Tongue (tissue), 2 donors: ENCODE results near the gene CDK13. TPM values are rescaled to one million over a fixed set of nuclear protein-coding genes. Genes with fewer than 3 reads are reported as not detected.
"Not testable (repeated sequence)": the region's sequence is repeated elsewhere in the genome, so short reads cannot be mapped to it uniquely, and the experiment has no call there.

Experiments used
- DNase-seq: peaks from one replicate; pipeline ENCODE4 v3.0.0-alpha.2; 2015
- total RNA-seq: library from RNA; depleted of rRNA; stranded (reverse); fragments of >200 nt; gene quantifications from one replicate; pipeline ENCODE4 v1.2.3, GENCODE V29; 2014

CDK13 gene
- total RNA-seq, 1 donor from 2014 or later: 95.4 TPM

DNA sequence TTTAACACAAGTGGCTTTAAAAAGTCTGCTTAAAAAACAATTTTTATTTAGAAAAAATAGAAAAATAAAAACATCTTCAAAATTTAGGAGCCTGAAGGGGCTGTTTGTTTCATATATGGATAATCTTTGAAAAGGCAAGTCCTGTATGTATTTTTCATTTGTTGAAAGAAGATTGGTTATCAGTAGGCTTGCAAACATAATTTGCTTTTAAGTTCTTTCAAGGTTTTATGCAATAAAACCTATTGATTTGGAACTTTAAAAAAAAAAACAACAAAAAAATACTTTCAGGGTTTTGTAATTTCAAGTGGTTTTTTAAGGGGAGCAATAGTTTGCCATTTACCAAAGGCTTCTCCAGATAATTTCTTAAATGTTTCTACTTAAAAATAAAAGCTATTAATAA is 148.8 kb downstream of the CDK13 start:
- DNase-seq: no peak

DNA sequence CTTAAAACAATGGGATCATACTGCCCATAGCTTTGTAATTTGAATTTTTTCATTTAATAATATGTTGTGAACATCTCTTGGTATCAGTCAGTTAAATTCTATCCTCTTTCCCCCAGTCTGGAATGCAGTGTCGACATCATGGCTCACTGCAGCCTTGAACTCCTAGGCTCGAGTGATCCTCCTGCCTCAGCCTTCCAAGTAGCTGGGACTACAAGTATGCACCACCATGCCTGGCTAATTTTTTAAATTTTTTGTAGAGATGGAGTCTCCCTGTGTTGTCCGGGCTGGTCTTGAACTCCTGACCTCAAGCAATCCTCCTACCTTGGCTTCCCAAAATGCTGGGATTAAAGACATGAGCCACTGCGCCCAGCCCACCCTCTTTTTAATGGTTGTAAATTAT is 149.8 kb downstream of the CDK13 start:
- DNase-seq: no peak

DNA sequence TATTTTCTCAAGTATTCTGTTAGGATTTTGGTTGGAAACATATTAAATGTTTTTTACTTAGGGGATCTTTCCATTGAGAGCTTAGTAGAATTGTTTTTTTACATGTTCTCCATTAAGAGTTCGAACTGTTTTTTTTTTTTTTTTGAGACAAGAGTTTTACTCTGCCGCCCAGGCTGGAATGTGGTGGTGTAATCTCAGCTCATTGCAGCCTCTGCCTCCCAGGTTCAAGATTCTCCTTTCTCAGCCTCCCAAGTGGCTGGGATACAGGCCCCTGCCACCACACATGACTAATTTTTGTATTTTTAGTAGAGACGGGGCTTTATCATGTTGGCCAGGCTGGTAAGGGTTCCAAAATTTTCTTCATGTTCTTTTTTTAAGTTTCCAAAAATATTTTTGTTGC is 151.1 kb downstream of the CDK13 start:
- DNase-seq: no peak

DNA sequence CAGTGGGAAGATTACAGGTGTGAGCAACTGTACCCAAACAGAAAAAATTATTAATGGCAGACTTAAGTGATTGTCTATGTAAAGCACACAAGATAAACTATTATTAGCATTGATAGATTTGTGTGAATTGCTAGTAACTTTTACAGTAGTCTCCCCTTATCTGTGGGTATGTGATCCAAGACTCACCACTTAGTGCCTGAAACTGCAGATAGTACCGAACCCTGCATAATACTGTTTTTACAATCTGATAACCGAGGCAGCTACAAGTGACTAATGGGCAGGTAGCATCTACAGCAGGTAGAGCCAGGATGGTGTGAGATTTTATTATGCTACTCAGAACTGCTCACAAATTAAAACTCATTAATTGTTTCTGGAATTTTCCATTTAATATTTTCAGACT is 152.8 kb downstream of the CDK13 start:
- DNase-seq: no peak

DNA sequence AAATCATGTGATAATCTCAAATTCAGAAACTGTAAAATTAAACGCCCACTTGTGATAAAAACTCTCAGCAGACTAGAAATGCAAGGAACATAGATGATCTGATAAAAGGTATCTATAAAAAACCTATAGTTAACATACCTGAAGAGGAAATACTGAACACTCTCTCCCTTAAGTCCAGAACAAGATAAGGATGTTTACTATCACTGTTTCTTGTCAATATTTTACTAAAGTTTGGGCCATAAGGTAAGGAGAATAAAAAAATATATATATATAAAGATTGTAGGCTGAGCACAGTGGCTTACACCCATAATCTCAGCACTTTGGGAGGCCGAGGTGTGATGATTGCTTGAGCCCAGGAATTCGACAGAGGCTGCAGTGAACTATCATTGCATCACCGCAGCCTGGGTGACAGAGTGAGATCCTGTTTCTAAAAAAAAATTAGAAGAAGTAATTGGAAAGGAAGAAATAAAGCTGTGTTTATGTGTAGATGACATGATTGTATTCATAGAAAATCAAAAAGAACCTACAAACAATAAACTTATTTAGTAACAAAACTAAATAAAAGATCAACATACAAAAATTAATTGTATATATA is 155.9 kb downstream of the CDK13 start:
- DNase-seq: no peak

DNA sequence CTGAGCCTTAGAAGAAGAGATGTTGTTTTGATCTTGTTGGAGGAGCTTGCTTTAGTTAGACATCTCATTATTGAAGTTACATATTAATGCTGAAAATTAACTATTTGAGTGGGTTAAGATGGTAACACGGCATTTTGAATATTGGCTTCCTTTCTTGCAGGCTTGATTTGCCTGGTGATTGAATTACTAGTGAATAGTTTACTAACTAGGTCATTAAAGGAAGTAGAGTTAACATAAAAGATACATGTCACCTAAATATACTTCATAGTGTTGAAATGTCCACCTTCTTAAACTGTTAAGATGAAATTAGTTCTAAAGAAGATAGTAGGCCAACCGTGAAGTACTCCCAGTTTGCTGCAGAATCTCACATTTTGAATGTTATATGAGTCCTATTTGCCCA is 165.9 kb downstream of the CDK13 start:
- DNase-seq: no peak

DNA sequence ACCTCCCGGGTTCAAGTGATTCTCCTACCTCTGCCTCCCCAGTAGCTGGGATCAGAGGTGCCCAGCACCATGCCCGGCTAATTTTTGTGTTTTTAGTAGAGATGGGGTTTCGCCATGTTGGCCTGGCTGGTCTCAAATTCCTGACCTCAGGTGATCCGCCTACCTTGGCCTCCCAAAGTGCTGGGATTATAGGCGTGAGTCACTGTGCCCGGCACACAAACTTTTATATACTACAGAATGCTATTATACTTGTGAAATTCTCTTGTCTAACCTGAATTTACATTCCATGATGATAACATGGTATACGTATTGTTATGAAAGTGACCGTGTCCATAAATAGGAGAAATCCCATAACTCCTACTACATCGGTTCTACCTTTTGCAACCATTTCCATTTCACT is 167.1 kb downstream of the CDK13 start:
- not testable (repeated sequence) for DNase-seq

DNA sequence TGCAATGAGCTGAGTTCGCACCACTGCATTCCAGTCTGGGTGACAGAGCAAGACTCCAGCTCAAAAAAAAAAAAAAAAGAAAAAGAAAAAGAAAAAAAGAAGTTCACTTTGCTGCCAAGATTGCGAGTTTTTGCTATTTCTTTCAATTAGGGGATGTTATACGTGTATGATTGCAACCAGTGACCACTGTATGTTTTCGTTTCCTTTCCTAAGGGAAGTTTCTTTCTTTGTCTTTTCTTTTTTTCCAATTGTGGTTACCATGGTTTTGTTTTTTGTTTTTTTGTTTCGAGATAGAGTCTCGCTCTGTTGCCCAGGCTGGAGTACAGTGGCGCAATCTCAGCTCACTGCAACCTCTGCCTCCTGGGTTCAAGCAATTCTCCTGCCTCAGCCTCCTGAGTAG is 168.1 kb downstream of the CDK13 start:
- DNase-seq: not testable (repeated sequence)

DNA sequence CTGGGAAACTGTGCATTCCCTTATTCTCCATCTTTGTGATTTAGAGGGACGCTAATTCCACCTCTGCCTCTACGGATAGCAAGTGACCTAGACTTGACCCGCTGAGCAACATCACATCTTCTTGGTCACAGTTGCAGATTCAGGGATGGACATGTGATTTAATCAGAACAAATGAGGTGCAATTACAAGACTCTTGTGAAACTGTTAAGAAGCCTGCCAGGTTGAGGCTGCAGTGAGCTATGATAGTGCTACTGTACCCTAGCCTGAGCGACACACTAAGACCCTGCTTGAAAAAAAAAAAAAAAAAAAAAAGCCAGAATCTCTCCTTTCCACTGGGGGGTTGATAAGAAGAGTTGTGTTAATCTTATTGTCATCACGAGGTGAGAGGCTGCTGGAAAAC is 170.0 kb downstream of the CDK13 start:
- no peak for DNase-seq

DNA sequence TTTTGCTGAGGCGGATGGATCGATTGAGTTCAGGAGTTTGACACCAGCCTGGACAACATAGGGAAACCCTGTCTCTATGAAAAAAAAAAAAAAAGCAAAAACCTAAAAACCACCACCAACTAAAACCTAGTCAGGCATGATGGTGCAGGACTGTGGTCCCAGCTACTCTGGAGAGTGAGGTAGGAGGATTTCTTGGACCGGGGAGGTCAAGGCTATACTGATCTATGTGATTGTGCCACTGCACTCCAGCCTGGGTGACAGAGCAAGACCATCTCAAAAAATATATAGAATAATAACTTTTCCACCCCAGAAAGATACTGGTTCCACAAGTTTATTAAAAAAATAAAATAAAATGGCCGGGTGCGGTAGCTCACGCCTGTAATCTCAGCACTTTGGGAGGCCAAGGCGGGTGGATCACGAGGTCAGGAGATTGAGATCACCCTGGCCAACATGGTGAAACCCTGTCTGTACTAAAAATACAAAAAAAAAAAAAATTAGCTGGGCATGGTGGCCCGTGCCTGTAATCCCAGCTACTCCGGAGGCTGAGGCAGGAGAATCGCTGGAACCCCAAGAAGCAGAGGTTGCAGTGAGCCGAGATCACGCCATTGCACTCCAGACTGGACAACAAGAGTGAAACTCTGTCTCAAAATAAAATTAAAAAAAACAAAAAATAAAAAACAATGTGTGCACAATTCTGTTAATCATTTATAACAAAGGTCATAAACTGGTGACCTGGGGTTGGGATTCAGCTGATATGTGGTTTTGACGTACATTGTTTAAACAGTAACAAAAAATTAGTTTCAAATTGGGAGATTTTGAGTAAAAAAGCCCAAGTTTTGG is 172.3 kb downstream of the CDK13 start:
- DNase-seq: not testable (repeated sequence)

DNA sequence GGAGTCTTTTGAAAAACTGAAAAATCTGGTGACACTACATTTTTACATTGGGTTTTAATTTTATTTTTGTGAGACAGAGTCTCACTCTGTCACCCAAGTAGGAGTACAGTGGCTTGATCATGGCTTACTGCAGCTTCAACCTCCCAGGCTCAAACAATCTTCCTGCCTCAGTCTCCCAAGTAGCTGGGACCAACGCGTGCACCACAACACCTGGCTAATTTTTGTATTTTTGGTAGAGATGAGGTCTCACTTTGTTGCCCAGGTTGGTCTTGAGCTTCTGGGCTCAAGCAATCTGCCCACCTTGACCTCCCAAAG is 172.8 kb downstream of the CDK13 start:
- no peak for DNase-seq

DNA sequence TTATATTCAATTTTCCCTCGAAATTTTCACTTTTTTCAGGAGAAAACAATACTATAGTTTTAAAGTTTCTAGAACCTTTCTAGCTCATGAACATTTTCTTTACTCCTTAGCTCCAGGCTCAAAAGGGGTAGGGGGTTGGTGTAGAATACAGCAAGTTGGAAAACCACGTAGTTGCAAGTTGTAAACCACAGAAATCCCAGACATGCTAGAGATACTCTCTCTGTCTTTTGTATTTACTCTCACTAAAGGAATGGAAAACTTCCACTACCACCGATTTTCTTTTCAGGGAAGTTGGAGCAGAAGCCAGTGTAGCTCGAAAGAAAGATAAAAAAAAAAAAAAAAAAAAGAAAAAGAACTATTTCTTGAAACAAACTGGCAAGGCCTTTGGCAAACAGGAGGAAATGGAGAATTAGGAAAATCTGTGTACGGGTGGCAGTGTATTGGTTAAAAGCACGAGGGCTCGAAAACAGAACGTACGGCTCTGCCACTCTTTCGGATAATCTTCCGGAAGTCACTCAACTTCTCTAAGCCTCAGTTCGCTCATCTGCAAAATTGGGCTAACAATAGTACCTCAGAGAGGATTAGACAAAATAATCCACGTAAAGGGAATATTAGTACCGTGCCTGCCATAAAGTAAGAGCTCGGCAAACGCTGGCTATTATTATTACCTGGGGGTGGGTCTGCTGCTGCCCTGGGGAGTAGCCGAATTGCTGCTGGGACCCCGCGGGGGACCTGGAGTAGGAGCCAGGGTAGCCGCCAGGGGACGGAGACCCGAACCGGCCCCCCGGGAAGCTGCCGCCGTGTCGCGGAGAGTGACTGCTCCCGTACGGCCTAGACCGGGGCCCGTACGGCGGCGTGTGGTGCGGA is 183.7 kb downstream of the CDK13 start:
- DNase-seq: peak; percentile 21

DNA sequence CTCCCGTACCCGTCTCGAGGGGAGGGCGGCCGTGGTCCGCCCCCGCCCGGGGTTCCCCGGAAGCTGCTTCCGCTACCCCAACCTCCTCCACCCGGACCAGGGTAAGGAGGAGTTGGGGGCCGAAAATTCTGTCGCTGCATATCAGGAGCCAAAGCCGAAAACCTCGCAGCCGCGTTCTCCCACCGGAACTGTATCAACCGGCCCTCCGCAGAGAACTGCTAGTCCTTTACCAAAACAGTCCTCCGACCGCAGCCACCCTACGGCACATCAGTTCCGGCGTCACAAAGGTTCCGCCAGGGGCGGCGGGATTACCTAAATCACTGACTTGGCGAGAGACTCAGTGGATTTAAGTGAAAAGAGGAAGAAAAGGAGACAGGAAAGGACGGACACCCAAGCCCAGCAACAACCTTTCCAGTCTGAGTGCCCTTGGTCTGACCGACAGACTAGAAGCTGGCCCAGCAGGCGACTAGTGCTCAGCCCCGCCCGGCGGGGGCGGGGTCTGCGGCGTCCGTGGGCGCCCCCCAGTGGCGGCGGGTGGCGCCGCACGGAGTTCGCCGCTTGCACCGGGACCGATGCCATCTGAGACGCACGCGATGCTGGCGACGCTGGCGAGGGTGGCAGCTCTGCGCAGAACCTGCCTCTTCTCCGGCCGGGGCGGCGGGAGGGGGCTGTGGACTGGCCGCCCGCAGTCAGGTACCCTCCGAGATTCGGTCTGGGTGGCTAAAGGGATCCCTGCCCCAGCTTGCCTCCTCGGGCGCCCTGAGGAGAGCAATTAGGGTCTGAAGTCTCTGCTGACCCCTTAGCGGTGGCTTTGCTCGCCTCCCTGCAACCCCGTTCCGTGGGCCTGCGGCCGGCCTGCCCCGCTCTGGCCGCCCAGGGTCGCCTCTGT is 184.6 kb downstream of the CDK13 start, which contains the start of the genes MPLKIP and SUGCT:
MPLKIP (minus strand) TSS at position 195 of the 889 bp plus-strand sequence; CDS start at position 140, 55 bp downstream.
SUGCT (plus strand) TSS at position 578 of the 889 bp plus-strand sequence.
- DNase-seq: peak; percentile 95

DNA sequence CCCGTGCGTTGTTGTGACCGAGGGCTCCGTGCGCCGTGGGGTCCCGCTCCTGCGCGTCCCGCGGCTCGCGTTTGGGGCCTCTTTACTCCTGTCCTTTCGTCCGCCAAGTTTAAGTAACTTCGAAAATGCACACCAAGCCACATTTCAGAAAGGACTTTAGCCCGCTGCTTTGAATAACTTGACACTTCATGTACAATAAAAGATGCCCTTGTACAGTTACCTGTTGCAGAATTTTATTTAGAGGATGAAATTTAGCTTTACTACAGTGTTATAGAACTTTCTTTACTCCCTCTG is 185.2 kb downstream of the CDK13 start:
- no peak for DNase-seq

DNA sequence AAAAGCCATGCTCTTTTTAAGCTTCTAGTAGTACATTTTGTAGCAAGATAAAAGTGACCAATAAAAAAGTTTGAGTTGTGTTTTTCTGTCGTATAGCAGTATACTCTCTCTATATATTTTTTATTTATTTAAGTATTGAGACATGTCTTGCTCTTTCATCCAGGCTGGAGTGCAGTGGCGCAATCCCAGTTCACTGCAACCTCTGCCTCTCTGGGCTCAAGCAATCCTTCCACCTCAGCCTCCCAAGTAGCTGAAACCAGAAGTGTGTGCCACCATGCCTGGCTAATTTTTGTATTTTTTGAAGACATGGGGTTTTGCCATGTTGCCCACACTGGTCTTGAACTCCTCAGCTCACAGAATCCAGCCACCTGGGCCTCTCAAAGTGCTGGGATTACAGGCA is 187.5 kb downstream of the CDK13 start:
- DNase-seq: no peak

DNA sequence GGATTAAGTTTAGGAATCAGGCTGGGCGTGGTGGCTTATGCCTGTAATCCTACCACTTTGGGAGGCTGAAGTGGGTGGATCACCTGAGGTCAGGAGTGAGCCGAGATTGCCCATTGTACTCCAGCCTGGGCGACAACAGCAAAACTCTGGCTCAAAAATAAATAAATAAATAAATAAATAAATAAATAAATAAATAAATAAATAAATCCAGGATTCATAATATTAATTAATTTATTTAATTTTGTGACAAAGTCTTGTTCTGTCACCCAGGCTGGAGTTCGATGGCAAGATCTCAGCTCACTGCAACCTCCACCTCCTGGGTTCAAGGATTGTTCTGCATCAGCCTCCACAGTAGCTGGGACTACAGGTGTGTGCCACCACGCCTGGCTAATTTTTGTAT is 188.9 kb downstream of the CDK13 start:
- DNase-seq: no peak

DNA sequence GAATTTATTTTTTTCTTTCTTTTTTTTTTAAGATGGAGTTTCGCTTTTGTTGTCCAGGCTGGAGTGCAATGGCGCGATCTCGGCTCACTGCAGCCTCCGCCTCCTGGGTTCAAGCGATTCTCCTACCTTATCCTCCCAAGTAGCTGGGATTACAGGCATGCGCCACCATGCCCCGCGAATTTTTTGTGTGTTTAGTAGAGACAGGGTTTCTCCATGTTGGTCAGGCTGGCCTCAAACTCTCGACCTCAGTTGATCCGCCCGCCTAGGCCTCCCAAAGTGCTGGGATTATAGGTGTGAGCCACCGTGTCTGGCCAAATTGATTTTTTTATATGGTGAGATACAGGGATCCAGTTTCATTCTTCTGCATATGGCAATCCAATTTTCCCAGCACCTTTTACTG is 189.8 kb downstream of the CDK13 start:
- DNase-seq: not testable (repeated sequence)

DNA sequence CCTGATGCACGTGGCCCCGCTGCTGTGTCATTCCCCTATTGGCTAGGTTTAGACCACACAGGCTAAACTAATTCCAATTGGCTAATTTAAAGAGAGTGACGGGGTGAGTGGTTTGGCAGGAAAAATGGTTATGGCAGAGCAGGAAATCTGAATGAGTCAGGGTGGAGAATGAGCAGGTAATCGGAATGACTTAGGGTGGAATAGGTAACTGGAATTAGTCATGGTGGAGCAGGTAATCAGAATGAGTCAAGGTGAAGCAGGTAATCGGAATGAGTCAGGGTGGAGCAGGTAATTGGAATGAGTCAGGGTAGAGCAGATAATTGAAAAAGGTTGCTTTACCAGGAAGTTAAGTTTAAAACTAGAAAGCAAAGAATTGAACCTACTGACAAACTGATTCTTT is 191.9 kb downstream of the CDK13 start:
- DNase-seq: not testable (repeated sequence)

DNA sequence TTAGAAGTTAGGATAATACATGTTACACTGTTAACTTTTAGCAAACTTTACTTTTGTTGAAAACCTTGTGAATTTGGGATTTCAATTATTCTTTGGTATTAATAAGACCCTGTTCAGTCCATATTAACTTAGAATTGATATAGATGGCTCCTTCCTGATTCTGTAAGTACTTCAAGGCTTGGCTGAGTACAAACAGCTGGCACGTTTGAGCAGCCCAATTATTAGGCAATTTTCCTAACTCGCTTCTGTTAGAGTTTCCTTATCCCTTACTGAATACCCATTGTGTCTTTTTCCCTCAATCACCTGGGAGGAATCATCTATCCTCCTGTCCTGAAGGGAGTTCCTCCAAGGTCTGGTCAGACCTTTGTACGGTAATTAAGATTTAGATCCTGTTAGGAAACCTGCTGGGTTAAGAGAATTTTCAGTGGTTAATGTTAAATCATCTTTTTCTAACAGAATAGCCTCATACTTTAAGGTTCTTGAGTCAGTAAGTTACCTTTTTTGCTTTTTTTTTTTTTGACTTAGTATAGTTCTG is 195.6 kb downstream of the CDK13 start:
- DNase-seq: not testable (repeated sequence)

DNA sequence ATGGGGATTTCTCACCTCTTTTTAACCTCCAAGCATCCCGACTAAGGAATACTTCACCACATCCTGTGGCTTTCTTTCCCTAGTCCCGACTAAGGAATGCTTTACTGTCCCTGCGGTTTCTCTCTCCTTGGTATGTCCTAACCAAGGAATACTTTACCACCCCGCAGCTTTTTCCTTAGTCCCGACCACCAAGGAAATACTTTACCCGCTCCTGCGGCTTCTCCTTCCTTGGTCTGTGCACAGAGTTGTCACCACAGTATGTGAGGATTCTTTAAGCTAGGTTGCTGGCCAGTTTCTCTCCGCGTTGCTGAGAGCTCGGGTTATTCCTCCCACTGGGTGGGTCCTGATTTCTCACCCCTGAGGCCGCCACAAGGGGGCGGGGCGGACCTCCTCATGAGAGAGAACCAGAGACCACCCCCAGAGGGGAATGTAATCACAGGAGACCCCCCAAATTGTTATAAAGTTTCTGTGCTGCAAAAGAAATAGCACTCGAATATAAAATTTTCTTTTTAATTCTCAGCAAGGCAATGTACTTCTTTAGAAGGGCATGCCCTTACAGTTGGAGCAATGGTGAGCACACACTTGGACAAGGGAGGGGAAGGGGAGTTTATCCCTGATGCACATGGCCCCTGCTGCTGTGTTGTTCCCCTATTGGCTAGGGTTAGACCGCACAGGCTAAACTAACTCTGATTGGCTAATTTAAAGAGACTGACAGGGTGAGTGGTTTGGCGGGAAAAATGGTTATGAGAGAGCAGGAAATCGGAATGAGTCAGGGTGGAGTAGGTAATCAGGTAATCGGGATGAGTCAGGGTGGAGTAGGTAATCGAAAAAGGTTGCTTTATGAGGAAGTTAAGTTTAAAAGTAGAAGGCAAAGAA is 197.6 kb downstream of the CDK13 start:
- DNase-seq: no peak

DNA sequence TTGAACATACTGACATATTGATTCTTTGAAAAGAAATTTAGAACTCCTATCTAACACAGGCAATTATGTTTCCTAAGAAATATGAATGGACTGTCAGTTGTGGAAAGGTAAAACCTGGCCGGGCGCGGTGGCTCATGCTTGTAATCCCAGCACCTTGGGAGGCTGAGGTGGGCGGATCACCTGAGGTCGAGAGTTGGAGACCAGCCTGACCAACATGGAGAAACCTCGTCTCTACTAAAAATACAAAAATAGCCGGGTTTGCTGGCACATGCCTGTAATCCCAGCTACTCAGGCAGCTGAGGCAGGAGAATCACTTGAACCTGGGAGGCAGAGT is 198.2 kb downstream of the CDK13 start:
- not testable (repeated sequence) for DNase-seq
